ENCODE results near the gene BIRC3.

The BIRC3 gene

GRCh38 chr11:102377891-102378290, 60.6 kb downstream of the BIRC3 start:
- TF ChIP-seq SPI1 (IDR thresholded peaks at IDR 0.05; ENCODE audit: low read depth, low read length): no peak
- no peak for TF ChIP-seq POLR2A (IDR thresholded peaks at IDR 0.05; ENCODE audit: low read depth, low read length)
- TF ChIP-seq POU2F2 (IDR thresholded peaks at IDR 0.05; ENCODE audit: low read depth, low read length): no peak
- no peak for TF ChIP-seq TAF1 (IDR thresholded peaks at IDR 0.05; ENCODE audit: low read depth, low read length)
- TF ChIP-seq POLR2AphosphoS5 (IDR thresholded peaks at IDR 0.05; ENCODE audit: low read depth, low read length): no peak
- TF ChIP-seq PAX5 (IDR thresholded peaks at IDR 0.05; ENCODE audit: insufficient read depth, low read length, severe bottlenecking): no peak
- FAIRE-seq: no peak
- DNase-seq (ENCODE audit: insufficient read length, low spot score): no peak

GRCh38 chr11:102378818-102379217, 61.5 kb downstream of the BIRC3 start:
- no peak for DNase-seq (ENCODE audit: insufficient read length, low spot score)
- FAIRE-seq: peak; percentile 20
- TF ChIP-seq TAF1 (IDR thresholded peaks at IDR 0.05; ENCODE audit: low read depth, low read length) (no peak), POLR2A (IDR thresholded peaks at IDR 0.05; ENCODE audit: low read depth, low read length) (no peak), SPI1 (IDR thresholded peaks at IDR 0.05; ENCODE audit: low read depth, low read length) (no peak), POLR2AphosphoS5 (IDR thresholded peaks at IDR 0.05; ENCODE audit: low read depth, low read length) (no peak), POU2F2 (IDR thresholded peaks at IDR 0.05; ENCODE audit: low read depth, low read length) (no peak), PAX5 (IDR thresholded peaks at IDR 0.05; ENCODE audit: insufficient read depth, low read length, severe bottlenecking) (no peak)

GRCh38 chr11:102382384-102382783, 65.1 kb downstream of the BIRC3 start:
- no peak for FAIRE-seq
- TF ChIP-seq POLR2A (IDR thresholded peaks at IDR 0.05; ENCODE audit: low read depth, low read length) (no peak), POU2F2 (IDR thresholded peaks at IDR 0.05; ENCODE audit: low read depth, low read length) (no peak), POLR2AphosphoS5 (IDR thresholded peaks at IDR 0.05; ENCODE audit: low read depth, low read length) (no peak), SPI1 (IDR thresholded peaks at IDR 0.05; ENCODE audit: low read depth, low read length) (no peak), PAX5 (IDR thresholded peaks at IDR 0.05; ENCODE audit: insufficient read depth, low read length, severe bottlenecking) (no peak), TAF1 (IDR thresholded peaks at IDR 0.05; ENCODE audit: low read depth, low read length) (no peak)
- DNase-seq (ENCODE audit: insufficient read length, low spot score): no peak

- FAIRE-seq (no peak), DNase-seq (ENCODE audit: insufficient read length, low spot score) (no peak)
- TF ChIP-seq PAX5 (IDR thresholded peaks at IDR 0.05; ENCODE audit: insufficient read depth, low read length, severe bottlenecking) (no peak), POU2F2 (IDR thresholded peaks at IDR 0.05; ENCODE audit: low read depth, low read length) (no peak), POLR2A (IDR thresholded peaks at IDR 0.05; ENCODE audit: low read depth, low read length) (no peak), SPI1 (IDR thresholded peaks at IDR 0.05; ENCODE audit: low read depth, low read length) (no peak), TAF1 (IDR thresholded peaks at IDR 0.05; ENCODE audit: low read depth, low read length) (no peak), POLR2AphosphoS5 (IDR thresholded peaks at IDR 0.05; ENCODE audit: low read depth, low read length) (no peak)
These were observed 66.6 kb downstream of the BIRC3 start for GRCh38 chr11:102383839-102384238.

GRCh38 chr11:102384419-102385079, 67.3 kb downstream of the BIRC3 start:
- TF ChIP-seq PAX5 (IDR thresholded peaks at IDR 0.05; ENCODE audit: insufficient read depth, low read length, severe bottlenecking): no peak
- TF ChIP-seq TAF1 (IDR thresholded peaks at IDR 0.05; ENCODE audit: low read depth, low read length): no peak
- TF ChIP-seq POU2F2 (IDR thresholded peaks at IDR 0.05; ENCODE audit: low read depth, low read length): no peak
- no peak for TF ChIP-seq POLR2A (IDR thresholded peaks at IDR 0.05; ENCODE audit: low read depth, low read length)
- TF ChIP-seq POLR2AphosphoS5 (IDR thresholded peaks at IDR 0.05; ENCODE audit: low read depth, low read length): no peak
- TF ChIP-seq SPI1 (IDR thresholded peaks at IDR 0.05; ENCODE audit: low read depth, low read length): no peak
- FAIRE-seq (no peak), DNase-seq (ENCODE audit: insufficient read length, low spot score) (no peak)

- FAIRE-seq (no peak), DNase-seq (ENCODE audit: insufficient read length, low spot score) (no peak)
- TF ChIP-seq SPI1 (IDR thresholded peaks at IDR 0.05; ENCODE audit: low read depth, low read length) (no peak), POU2F2 (IDR thresholded peaks at IDR 0.05; ENCODE audit: low read depth, low read length) (no peak), PAX5 (IDR thresholded peaks at IDR 0.05; ENCODE audit: insufficient read depth, low read length, severe bottlenecking) (no peak)
These were observed 68.1 kb downstream of the BIRC3 start for GRCh38 chr11:102385085-102386007.

GRCh38 chr11:102386136-102386734, 69.0 kb downstream of the BIRC3 start:
- DNase-seq (ENCODE audit: insufficient read length, low spot score) (no peak), FAIRE-seq (no peak)
- TF ChIP-seq POLR2A (IDR thresholded peaks at IDR 0.05; ENCODE audit: low read depth, low read length) (no peak), PAX5 (IDR thresholded peaks at IDR 0.05; ENCODE audit: insufficient read depth, low read length, severe bottlenecking) (no peak), POLR2AphosphoS5 (IDR thresholded peaks at IDR 0.05; ENCODE audit: low read depth, low read length) (no peak), TAF1 (IDR thresholded peaks at IDR 0.05; ENCODE audit: low read depth, low read length) (no peak), SPI1 (IDR thresholded peaks at IDR 0.05; ENCODE audit: low read depth, low read length) (no peak), POU2F2 (IDR thresholded peaks at IDR 0.05; ENCODE audit: low read depth, low read length) (no peak)

- DNase-seq (ENCODE audit: insufficient read length, low spot score) (no peak), FAIRE-seq (no peak)
- TF ChIP-seq POLR2AphosphoS5 (IDR thresholded peaks at IDR 0.05; ENCODE audit: low read depth, low read length) (no peak), PAX5 (IDR thresholded peaks at IDR 0.05; ENCODE audit: insufficient read depth, low read length, severe bottlenecking) (no peak), POLR2A (IDR thresholded peaks at IDR 0.05; ENCODE audit: low read depth, low read length) (no peak), POU2F2 (IDR thresholded peaks at IDR 0.05; ENCODE audit: low read depth, low read length) (no peak), SPI1 (IDR thresholded peaks at IDR 0.05; ENCODE audit: low read depth, low read length) (no peak), TAF1 (IDR thresholded peaks at IDR 0.05; ENCODE audit: low read depth, low read length) (no peak)
These were observed 69.9 kb downstream of the BIRC3 start for GRCh38 chr11:102387043-102387781.
